Measurements from ENCODE around the gene SERPINA5. TPM values are rescaled to one million over a fixed set of nuclear protein-coding genes. Genes with fewer than 3 reads are reported as not detected.

The SERPINA5 gene
- polyA plus RNA-seq, 4 donors = 0.54 to 8.6 (median 1.7) TPM; not detected in 1

DNA sequence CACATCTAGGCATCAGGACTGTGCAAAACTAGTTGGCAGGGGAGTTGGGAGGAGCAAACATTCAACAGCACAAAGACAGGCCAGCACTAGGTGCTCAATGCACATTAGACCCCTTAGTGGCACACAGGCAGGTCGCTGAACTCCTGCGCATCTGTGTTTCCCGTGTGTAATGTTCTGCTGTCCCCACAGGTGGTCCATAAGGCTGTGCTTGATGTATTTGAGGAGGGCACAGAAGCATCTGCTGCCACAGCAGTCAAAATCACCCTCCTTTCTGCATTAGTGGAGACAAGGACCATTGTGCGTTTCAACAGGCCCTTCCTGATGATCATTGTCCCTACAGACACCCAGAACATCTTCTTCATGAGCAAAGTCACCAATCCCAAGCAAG is 42.2 kb downstream of the SERPINA5 start:
- WGBS, 3 donors = 87 to 90% (median 89%) methylated on average over 4 of the region's 4 CpGs
- peaks cover 0 to 16% of the 10 kb centered on the region in 2 donors for H3K9me3 ChIP-seq (ENCODE audit: control insufficient read depth in 2 of 2, insufficient read depth in 1 of 2, low read depth in 1 of 2, low read length in 1 of 2)
- H3K27me3 ChIP-seq (ENCODE audit: control insufficient read depth in 3 of 3, insufficient read depth in 3 of 3, low read length in 3 of 3) = no peaks in the 10 kb centered on the region
- DNase-seq = no peak
- H3K27ac ChIP-seq (ENCODE audit: low read depth in 1 of 3, low read length in 2 of 3) = no peak overlapping the region
- H3K4me3 ChIP-seq (ENCODE audit: low read depth in 1 of 3, low read length in 3 of 3) = no peak overlapping the region
- H3K36me3 ChIP-seq (ENCODE audit: control insufficient read depth in 3 of 3, insufficient read depth in 2 of 3, low read depth in 1 of 3, low read length in 3 of 3) = no peaks in the 10 kb centered on the region
- FAIRE-seq = no peak
- H3K4me1 ChIP-seq (ENCODE audit: control insufficient read depth in 3 of 3, insufficient read depth in 2 of 3, low read depth in 1 of 3, low read length in 2 of 3) = no peaks in the 10 kb centered on the region

DNA sequence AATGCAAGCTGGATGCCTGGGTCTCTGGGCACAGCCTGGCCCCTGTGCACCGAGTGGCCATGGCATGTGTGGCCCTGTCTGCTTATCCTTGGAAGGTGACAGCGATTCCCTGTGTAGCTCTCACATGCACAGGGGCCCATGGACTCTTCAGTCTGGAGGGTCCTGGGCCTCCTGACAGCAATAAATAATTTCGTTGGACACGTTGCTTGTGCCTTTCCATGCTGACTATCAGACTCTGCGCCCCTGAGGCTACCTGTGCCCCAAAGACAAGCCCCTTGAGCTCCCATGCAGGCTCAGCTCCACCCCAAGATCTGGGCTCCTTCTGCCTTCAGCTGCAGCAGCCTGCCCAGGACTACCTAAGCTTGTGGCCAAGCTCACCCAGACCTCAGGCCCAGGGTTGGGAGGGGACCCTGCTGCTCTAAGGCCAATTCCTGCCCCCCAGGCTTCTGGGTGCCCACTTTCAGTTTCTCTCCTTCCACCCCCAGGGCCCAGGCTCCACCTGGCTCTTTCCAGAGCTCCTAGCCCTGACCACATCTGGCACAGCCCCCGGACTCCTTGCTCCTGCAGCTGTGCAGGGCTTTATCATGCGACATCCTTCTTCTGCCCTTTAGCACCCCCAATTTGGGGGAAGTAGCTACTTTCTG is 42.8 kb downstream of the SERPINA5 start:
- H3K4me3 ChIP-seq (ENCODE audit: low read depth in 1 of 3, low read length in 3 of 3) = no peak overlapping the region
- FAIRE-seq (no peak), DNase-seq (no peak)
- H3K9me3 ChIP-seq (ENCODE audit: control insufficient read depth in 2 of 2, insufficient read depth in 1 of 2, low read depth in 1 of 2, low read length in 1 of 2) = peaks cover 0 to 10% of the 10 kb centered on the region in 2 donors
- WGBS, 3 donors = 78 to 82% (median 81%) methylated on average over 7 of the region's 7 CpGs
- H3K27ac ChIP-seq (ENCODE audit: low read depth in 1 of 3, low read length in 2 of 3) = no peak overlapping the region
- no peaks in the 10 kb centered on the region for H3K36me3 ChIP-seq (ENCODE audit: control insufficient read depth in 3 of 3, insufficient read depth in 2 of 3, low read depth in 1 of 3, low read length in 3 of 3)
- H3K27me3 ChIP-seq (ENCODE audit: control insufficient read depth in 3 of 3, insufficient read depth in 3 of 3, low read length in 3 of 3) = no peaks in the 10 kb centered on the region
- no peaks in the 10 kb centered on the region for H3K4me1 ChIP-seq (ENCODE audit: control insufficient read depth in 3 of 3, insufficient read depth in 2 of 3, low read depth in 1 of 3, low read length in 2 of 3)

DNA sequence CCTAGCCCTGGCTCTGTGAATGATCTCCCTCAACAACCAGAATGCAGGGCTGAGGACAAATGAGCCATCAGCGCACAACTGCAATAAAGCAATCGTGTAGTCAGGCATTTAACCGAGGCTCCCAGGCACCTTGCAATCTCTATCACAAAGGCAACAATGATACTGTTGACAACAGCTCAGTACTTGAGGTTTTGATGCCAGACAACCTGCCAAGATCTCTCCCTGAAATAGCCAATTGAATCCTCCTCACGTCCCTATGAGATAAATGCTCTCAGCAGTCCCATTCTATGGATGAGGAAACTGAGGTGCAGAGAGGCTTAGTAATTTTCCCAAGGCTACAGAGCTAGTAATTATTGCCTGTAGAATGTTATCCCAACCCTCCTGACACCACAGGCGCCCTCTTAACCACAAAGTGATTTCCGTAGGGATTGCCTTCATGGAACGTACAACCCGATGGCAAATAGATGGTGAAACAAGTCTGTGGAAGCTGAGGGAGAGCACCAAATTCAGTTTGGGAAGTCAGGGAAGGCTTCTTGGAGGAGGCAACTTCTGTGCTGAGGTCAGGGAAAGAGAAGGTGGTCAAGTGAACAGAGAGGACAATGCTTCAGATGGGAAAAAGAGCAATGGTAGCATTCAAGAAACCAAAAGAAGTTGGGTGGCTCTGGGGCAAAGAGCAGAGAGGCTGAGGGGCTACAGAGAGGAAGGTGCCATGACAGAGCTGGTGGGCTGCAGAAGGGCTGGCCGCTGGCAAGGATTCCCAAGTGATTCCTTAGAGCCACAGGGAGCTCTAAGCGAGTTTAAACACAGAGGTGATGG is 43.5 kb downstream of the SERPINA5 start:
- DNase-seq (no peak), FAIRE-seq (no peak)
- WGBS, 3 donors = 77 to 85% (median 81%) methylated on average over 10 of the region's 10 CpGs
- Histone ChIP-seq H3K36me3 (ENCODE audit: control insufficient read depth in 3 of 3, insufficient read depth in 2 of 3, low read depth in 1 of 3, low read length in 3 of 3) (no peaks in the 10 kb centered on the region), H3K27ac (ENCODE audit: low read depth in 1 of 3, low read length in 2 of 3) (no peak overlapping the region), H3K9me3 (ENCODE audit: control insufficient read depth in 2 of 2, insufficient read depth in 1 of 2, low read depth in 1 of 2, low read length in 1 of 2) (peaks cover 0 to 4% of the 10 kb centered on the region in 2 donors), H3K4me1 (ENCODE audit: control insufficient read depth in 3 of 3, insufficient read depth in 2 of 3, low read depth in 1 of 3, low read length in 2 of 3) (no peaks in the 10 kb centered on the region), H3K4me3 (ENCODE audit: low read depth in 1 of 3, low read length in 3 of 3) (no peak overlapping the region), H3K27me3 (ENCODE audit: control insufficient read depth in 3 of 3, insufficient read depth in 3 of 3, low read length in 3 of 3) (no peaks in the 10 kb centered on the region)

DNA sequence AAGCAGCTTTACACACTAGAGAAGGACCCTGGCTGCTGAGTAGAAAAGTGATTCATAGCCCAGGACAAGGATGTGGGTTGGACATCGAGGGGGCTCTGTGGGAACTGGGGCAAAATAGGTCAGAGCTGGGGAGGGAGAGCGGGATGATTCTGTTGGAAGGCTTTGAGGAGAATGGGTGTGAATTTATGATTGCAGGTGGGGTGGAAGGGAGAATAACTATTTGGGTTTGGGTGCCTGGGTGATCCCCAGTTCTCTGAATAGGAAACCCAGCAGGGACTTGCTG is 44.1 kb downstream of the SERPINA5 start:
- H3K4me1 ChIP-seq (ENCODE audit: control insufficient read depth in 3 of 3, insufficient read depth in 2 of 3, low read depth in 1 of 3, low read length in 2 of 3) = no peaks in the 10 kb centered on the region
- FAIRE-seq = no peak
- H3K9me3 ChIP-seq (ENCODE audit: control insufficient read depth in 2 of 2, insufficient read depth in 1 of 2, low read depth in 1 of 2, low read length in 1 of 2) = peaks cover 0 to under 1% of the 10 kb centered on the region in 2 donors
- H3K27me3 ChIP-seq (ENCODE audit: control insufficient read depth in 3 of 3, insufficient read depth in 3 of 3, low read length in 3 of 3) = no peaks in the 10 kb centered on the region
- DNase-seq = no peak
- H3K27ac ChIP-seq (ENCODE audit: low read depth in 1 of 3, low read length in 2 of 3) = no peak overlapping the region
- H3K36me3 ChIP-seq (ENCODE audit: control insufficient read depth in 3 of 3, insufficient read depth in 2 of 3, low read depth in 1 of 3, low read length in 3 of 3) = no peaks in the 10 kb centered on the region
- H3K4me3 ChIP-seq (ENCODE audit: low read depth in 1 of 3, low read length in 3 of 3) = no peak overlapping the region
- 73 to 80% (median 79%) methylated on average over 2 of the region's 2 CpGs for WGBS, 3 donors

DNA sequence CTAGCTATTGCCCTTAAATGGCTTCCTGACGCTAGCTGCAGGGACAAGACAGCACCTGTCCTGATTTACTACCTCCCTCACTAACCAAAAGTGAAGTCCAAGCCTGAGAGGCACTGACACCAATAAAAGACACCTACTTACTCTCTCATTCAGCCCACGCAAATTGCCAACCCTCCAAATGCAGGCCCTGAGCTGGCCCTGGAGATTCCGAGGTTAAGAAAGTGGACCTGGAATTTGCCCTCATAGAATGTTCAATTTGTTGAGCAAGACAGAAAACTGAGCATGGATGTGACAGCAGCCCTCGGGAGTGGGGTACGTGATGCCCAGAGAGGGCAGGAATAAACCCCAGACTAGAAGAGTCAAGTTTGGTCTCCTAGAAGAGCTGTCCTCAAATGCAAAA is 47.4 kb downstream of the SERPINA5 start:
- Histone ChIP-seq H3K27ac (ENCODE audit: low read depth in 1 of 3, low read length in 2 of 3) (no peak overlapping the region), H3K9me3 (ENCODE audit: control insufficient read depth in 2 of 2, insufficient read depth in 1 of 2, low read depth in 1 of 2, low read length in 1 of 2) (no peaks in the 10 kb centered on the region), H3K4me1 (ENCODE audit: control insufficient read depth in 3 of 3, insufficient read depth in 2 of 3, low read depth in 1 of 3, low read length in 2 of 3) (no peaks in the 10 kb centered on the region), H3K36me3 (ENCODE audit: control insufficient read depth in 3 of 3, insufficient read depth in 2 of 3, low read depth in 1 of 3, low read length in 3 of 3) (no peaks in the 10 kb centered on the region), H3K27me3 (ENCODE audit: control insufficient read depth in 3 of 3, insufficient read depth in 3 of 3, low read length in 3 of 3) (no peaks in the 10 kb centered on the region), H3K4me3 (ENCODE audit: low read depth in 1 of 3, low read length in 3 of 3) (no peak overlapping the region)
- no peak for FAIRE-seq
- DNase-seq = no peak
- 79 to 81% (median 80%) methylated on average over 5 of the region's 5 CpGs for WGBS, 3 donors

DNA sequence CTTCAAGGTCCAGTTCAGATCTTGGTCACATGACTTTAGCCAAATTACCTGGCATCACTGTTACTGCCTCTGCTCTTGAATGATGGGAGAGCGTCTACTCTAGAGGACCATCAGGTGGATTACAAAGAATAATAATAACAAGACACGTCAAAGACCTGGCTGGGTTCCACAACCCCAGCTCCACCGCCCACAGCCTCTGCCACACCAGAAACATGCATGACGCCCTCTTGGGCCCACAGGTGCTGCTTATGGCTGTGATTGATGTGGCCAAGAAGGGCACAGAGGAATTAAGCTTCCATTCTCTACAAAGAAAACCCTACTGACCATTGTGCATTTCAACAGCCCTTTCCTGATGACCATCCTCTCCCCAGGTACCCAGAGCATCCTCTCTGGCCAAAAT is 49.2 kb downstream of the SERPINA5 start:
- DNase-seq (no peak), FAIRE-seq (no peak)
- no peaks in the 10 kb centered on the region for H3K9me3 ChIP-seq (ENCODE audit: control insufficient read depth in 2 of 2, insufficient read depth in 1 of 2, low read depth in 1 of 2, low read length in 1 of 2)
- H3K36me3 ChIP-seq (ENCODE audit: control insufficient read depth in 3 of 3, insufficient read depth in 2 of 3, low read depth in 1 of 3, low read length in 3 of 3) = no peaks in the 10 kb centered on the region
- no peak overlapping the region for H3K4me3 ChIP-seq (ENCODE audit: low read depth in 1 of 3, low read length in 3 of 3)
- 81 to 85% (median 81%) methylated on average over 4 of the region's 4 CpGs for WGBS, 3 donors
- H3K27me3 ChIP-seq (ENCODE audit: control insufficient read depth in 3 of 3, insufficient read depth in 3 of 3, low read length in 3 of 3) = no peaks in the 10 kb centered on the region
- no peak overlapping the region for H3K27ac ChIP-seq (ENCODE audit: low read depth in 1 of 3, low read length in 2 of 3)
- no peaks in the 10 kb centered on the region for H3K4me1 ChIP-seq (ENCODE audit: control insufficient read depth in 3 of 3, insufficient read depth in 2 of 3, low read depth in 1 of 3, low read length in 2 of 3)

DNA sequence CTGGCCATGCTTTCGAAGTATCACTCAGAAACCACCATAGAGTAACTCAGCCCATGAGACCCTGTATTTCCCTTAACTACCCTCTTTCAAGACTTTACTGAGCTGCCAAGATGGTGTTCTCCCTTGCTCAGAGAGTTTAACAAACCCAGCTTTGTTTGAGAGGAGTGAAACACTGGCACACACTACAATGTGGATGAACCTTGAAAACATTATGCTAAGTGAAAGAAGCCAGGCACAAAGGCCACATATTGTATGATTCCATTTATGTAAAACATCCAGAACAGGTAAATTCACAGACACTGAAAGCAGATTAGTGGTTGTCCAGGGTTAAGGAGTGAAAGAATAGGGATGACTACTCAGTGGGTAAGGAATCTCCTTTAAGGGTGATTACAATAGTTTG is 49.8 kb downstream of the SERPINA5 start:
- H3K27ac ChIP-seq (ENCODE audit: low read depth in 1 of 3, low read length in 2 of 3) = no peak overlapping the region
- no peak for DNase-seq
- no peaks in the 10 kb centered on the region for H3K27me3 ChIP-seq (ENCODE audit: control insufficient read depth in 3 of 3, insufficient read depth in 3 of 3, low read length in 3 of 3)
- FAIRE-seq = no peak
- 90 to 93% (median 93%) methylated on average over 1 of the region's 1 CpG for WGBS, 3 donors
- H3K9me3 ChIP-seq (ENCODE audit: control insufficient read depth in 2 of 2, insufficient read depth in 1 of 2, low read depth in 1 of 2, low read length in 1 of 2) = no peaks in the 10 kb centered on the region
- no peaks in the 10 kb centered on the region for H3K36me3 ChIP-seq (ENCODE audit: control insufficient read depth in 3 of 3, insufficient read depth in 2 of 3, low read depth in 1 of 3, low read length in 3 of 3)
- no peaks in the 10 kb centered on the region for H3K4me1 ChIP-seq (ENCODE audit: control insufficient read depth in 3 of 3, insufficient read depth in 2 of 3, low read depth in 1 of 3, low read length in 2 of 3)
- H3K4me3 ChIP-seq (ENCODE audit: low read depth in 1 of 3, low read length in 3 of 3) = no peak overlapping the region

DNA sequence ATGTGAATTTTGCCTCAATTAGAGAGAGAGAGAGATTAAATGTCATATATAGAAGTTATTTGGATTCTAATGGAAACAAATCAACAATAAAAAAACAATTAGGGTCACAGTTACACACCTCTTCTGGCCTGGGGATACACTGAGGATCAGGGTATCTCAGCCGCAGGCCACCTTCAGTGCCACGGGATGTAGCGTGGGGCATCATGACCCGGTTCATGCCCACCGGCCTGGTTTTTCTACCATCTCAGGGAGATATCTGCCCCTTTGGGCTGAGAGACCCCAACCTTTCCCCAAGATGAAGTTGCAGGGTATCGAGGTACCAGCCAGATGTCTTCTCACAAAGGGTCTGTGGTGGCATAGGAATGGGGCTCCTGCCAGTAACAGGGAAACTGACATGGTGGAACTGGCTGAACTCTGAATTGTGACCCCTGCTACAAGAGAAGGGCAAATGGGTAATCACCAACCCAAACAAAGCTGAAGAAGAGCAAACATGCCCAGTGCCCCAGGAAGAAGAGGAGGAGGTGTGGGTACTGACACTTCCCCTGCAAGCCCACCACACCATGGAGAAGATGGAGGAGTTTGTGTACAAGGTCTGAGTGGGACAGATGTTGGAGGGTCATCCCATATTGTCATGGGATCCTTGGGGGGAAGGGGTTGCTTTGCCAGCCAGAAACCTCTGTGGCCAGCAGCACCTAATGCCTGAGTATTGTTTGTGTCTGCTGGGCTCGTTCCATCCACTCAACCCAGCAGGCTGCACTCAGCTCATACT is 50.5 kb downstream of the SERPINA5 start:
- 84 to 91% (median 85%) methylated on average over 7 of the region's 7 CpGs for WGBS, 3 donors
- Histone ChIP-seq H3K27me3 (ENCODE audit: control insufficient read depth in 3 of 3, insufficient read depth in 3 of 3, low read length in 3 of 3) (no peaks in the 10 kb centered on the region), H3K9me3 (ENCODE audit: control insufficient read depth in 2 of 2, insufficient read depth in 1 of 2, low read depth in 1 of 2, low read length in 1 of 2) (no peaks in the 10 kb centered on the region), H3K4me3 (ENCODE audit: low read depth in 1 of 3, low read length in 3 of 3) (no peak overlapping the region), H3K36me3 (ENCODE audit: control insufficient read depth in 3 of 3, insufficient read depth in 2 of 3, low read depth in 1 of 3, low read length in 3 of 3) (no peaks in the 10 kb centered on the region), H3K4me1 (ENCODE audit: control insufficient read depth in 3 of 3, insufficient read depth in 2 of 3, low read depth in 1 of 3, low read length in 2 of 3) (no peaks in the 10 kb centered on the region), H3K27ac (ENCODE audit: low read depth in 1 of 3, low read length in 2 of 3) (no peak overlapping the region)
- DNase-seq (no peak), FAIRE-seq (no peak)

All from small intestine (tissue), 7 donors.